Posterior vena cava (tissue), 2 donors: ENCODE results near the gene TMEM158. TPM values are rescaled to one million over a fixed set of nuclear protein-coding genes. Genes with fewer than 3 reads are reported as not detected.

Experiments
- DNase-seq: peaks from one replicate; pipeline ENCODE4 v3.0.0-alpha.2; 2020; ENCODE audit warnings: low spot score
- intact Hi-C, 2 donors: fragments of 100-400 bp; cut with DNase I; formaldehyde crosslinking; loops; one replicate each; pipeline versions ENCODE4 v1.14.1 to v1.14.2; 2022 to 2023
- total RNA-seq, 2 donors: library from RNA; stranded (reverse); fragmentation: NEBNext Ultra II Directional; extraction: Animal tissue kit (Norgen Biotek cat#: 25700); gene quantifications; one replicate each; pipeline ENCODE4 v1.2.1, GENCODE V29; 2021
- donor health status: DM: yes; HTN: yes; CAD: no.
- donor health status: DM: yes; HTN: yes; CAD: no.

TMEM158 gene
- total RNA-seq, 2 donors from 2014 or later: 16.6 to 22.7 TPM

DNA sequence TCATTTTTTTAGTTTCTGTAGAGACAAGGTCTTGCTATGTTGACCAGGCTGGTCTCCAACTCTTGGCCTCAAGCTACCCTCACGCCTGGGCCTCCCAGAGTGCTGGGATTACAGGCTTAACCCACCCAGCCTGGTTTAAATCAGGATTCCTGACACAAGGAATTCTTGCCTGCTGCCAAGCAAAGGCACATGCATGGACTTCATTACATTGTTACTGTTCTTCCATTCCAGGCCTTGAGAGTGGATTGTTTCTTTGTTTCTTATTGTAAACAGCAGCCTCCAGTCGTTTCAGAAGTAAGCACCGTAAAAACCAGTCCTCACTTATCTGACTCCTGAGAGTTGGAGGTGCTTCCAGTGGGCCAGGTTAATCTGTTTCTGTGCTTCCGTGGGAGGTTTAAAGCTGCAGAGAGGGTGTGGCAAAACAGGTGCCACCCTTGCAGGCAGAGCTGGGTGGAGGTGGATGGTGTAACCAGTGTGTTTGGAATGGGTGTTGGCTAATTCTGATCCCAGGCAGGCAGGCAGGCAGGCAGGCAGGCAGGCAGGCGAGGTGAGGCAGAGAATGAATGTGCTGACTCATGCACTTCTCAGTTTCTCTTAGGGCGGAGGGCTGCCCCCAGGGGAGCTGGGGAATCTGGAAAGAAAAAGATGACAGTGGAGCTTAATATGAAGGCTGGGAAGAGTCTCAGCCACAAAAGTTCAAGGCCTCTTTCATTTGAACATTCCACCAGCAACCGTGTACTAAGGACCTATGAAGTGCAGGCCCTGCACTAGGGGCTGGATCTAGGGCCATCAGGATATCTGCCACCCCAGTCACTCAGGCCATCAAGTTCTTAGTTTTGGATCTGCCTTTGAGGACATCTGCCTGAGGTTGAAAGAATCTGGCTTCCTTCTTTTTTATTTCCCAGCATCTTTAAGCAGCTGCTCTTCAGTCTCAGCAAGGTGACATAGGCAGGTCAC, 42.9 kb downstream of the TMEM158 start:
- no peak for DNase-seq
- intact Hi-C loops: no loop called here

DNA sequence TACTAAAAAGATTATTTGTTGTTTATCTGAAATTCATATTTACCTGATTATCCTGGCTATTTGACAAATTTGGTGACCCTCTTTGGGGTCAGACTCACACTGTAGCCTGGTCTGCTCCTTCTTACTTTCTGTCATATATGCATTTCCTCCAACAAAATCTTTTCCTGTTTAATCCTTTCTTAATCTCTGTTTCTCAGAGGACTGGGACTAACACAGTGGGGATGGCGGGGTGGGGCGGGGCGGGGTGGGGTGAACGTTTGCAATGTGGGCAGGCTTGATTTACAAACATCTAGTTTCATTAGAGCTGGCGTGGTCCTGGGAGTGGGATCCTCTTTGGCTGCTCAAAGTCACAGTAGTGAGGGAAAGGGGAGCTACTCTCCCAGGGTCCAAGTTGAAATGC, 44.6 kb downstream of the TMEM158 start:
- DNase-seq: no peak
- intact Hi-C loops: no loop called here

DNA sequence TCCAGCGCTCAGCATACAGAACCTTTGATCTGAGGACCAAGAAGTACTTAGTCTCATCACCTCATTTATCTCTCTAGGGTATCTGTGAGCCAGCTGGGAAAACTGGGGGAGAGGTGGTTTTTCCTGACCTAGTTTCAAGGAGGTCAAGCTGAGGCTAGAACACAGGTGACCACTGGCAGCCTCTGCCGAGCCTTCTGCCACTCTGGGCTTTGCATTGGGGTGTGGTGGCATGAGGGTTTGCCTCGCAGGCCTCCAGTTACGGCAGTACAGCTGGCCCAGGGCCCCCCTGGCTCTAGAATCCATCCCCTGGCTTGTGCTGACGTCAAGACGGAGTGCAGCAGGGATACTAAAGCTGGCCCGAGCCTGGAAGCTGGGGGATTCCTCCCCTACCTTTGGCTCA, 45.2 kb downstream of the TMEM158 start:
- no peak for DNase-seq
- intact Hi-C loops: no loop called here

DNA sequence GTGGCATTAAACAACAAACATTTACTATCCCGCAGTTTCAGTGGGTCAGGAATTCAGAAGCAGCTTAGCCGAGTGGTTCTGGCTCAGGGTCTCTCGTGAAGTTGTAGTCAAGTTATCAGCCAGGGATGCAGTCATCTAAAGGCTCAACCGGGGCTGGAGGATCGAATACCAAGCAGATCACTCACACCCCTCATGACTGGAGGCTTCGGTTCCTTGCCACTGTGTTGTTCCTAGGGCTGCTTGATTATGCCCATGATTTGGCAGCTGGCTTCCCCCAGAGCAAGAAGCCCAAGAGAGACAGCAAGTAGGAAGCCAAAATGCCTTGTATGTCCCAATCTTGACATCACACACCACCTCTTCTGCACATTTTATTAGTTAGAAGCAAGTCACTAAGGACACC, 46.0 kb downstream of the TMEM158 start:
- intact Hi-C loops: no loop called here
- DNase-seq: no peak

DNA sequence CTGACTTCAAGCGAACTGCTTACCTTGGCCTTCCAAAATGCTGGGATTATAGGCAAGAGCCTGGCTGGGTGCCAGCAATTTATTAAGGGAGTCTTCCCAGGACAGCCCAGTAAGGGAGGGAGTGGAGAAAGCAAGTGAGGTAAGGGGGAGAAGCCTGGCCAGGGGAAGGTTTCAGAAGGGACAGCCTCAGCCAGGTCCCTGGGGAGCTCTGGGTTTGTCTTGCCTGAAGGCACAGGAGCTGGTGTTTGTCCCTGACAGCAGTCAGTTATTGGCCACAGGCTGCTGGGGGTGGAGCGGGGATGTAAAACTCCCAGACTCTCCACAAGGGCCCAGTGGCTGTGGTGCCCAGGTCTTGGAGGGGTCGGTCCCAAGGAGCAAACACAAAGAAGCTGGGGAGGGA, 46.9 kb downstream of the TMEM158 start:
- intact Hi-C loops: no loop called here
- DNase-seq: no peak

DNA sequence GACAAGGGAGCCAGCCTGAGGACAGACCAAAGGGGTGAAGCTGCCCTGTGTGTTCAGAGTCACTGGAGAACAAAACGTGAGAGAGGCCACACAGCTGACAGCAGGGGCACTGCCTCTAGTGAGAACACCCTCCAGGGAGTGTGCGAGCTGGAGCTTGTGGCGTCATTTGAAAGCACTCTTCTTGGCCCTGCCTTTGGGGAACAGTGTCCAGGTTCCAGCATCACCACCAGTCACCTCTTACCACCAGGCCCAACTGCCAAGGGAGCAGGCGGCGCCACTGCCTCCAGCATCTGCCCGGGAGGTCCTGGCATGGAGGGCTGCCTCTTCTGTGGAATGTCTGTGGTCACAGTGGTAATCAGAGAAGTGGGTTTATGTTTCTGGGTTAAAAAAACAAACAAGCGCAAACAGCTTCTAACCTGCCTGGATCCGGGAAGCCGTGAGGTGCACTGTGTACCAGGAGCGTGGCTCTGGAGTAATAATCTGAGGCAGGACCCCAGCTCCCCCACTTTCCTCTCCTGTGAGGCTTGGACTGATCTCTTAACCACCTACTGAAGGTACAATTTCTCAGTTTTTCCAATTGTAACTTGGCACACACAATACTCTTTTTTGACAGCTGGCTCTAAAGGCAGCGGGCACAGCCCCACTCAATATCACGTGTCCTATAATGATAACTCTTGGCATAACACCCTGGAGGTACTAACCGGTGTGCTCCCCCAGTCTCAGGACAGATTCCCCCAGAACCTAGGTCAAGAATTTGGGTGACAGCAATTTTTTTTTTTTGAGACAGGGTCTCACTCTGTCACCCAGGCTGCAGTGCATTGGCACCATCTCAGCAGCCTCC, 47.7 kb downstream of the TMEM158 start:
- no peak for DNase-seq
- intact Hi-C loops: no loop called here

DNA sequence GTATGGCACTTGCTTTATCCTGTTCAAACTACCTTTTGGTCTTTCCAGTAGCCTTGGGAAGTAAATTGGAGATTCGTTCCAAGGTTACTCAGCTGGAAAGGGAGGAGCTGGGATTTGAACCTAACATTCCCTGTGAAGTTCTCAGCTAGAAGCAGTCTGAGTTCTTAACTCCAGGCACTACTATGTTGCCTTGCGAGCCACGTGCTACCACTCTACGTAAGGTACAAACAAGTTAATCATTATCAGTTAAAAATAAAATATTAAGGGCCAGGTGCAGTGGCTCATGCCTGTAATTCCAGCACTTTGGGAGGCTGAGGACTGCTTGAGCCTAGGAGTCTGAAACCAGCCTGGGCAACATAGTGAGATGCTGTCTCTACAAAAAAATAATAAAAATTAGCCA, 49.2 kb downstream of the TMEM158 start:
- intact Hi-C loops: no loop called here
- DNase-seq: no peak

Other genes starting within 250 kb of the TMEM158 start
- 100 to 1,000 TPM in 1 of 2 donors, 10 to 100 TPM in 1; 50.0 to 136 TPM for gene CLEC3B, start 200.0 kb downstream of the TMEM158 start, total RNA-seq
- 1 to 10 TPM; 3.9 to 4.8 TPM for gene CDCP1, start 79.9 kb downstream of the TMEM158 start, total RNA-seq
- gene LARS2, start 162.3 kb upstream of the TMEM158 start, total RNA-seq: 10 to 100 TPM; 10.9 to 12.1 TPM